HG03558 (cell line): Measurements from ENCODE around the gene CCDC68.
"Not testable (repeated sequence)": the region's sequence is repeated elsewhere in the genome, so short reads cannot be mapped to it uniquely, and the experiment has no call there.

Experiments used
- ATAC-seq: cut with Tn5 transposase; IDR thresholded peaks from one replicate; pipeline ENCODE4 v1.9.1; 2021; ENCODE audit warnings: moderate number of reproducible peaks; ENCODE audit not compliant: unreplicated experiment; ENCODE audit errors: extremely low read depth

CCDC68 gene

DNA sequence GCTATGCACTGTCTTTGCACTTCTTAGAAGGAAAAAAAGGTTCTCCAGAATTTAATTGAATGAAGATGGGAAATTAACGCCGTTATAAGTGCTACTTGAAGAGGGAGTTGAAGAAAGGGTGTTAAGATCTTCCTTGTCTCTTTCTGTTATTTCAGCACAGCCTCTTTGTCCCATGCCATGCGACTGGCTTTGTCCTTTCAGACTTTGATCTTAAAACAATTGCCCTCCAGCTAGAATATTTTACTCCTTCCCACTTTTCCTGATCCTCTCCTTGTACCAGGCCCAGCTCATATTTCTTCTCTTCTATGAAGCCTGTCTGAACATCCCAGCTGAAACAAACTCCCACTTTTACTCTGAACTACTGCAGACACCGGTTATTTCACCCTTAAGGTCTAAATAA lies 79.6 kb downstream of the CCDC68 start:
- ATAC-seq, result no peak

- ATAC-seq, result no peak
Observed at GRCh38 chr18:54878659-54879358, 80.5 kb downstream of the CCDC68 start.

GRCh38 chr18:54878159-54878622 lies 81.1 kb downstream of the CCDC68 start:
- no peak for ATAC-seq

GRCh38 chr18:54877076-54877475 lies 82.2 kb downstream of the CCDC68 start:
- ATAC-seq, result no peak

DNA sequence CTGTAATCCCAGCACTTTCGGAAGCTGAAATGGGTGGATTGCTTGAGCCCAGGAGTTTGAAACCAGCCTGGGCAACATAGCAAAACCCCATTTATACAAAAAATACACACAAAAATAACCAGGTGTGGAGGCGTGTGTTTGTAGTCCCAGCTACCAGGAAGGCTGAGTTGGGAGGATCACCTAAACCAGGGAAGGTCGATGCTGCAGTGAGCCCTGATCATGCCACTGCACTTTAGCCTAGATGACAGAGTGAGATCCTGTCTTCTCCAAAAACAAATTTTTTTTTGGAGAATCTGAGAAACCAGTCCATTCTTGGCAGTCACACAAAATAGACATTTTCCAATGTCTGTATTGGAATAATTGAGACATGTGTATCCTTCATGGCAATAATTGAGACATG lies 84.2 kb downstream of the CCDC68 start:
- no peak for ATAC-seq

GRCh38 chr18:54873884-54874255 lies 85.4 kb downstream of the CCDC68 start:
- ATAC-seq, result no peak

DNA sequence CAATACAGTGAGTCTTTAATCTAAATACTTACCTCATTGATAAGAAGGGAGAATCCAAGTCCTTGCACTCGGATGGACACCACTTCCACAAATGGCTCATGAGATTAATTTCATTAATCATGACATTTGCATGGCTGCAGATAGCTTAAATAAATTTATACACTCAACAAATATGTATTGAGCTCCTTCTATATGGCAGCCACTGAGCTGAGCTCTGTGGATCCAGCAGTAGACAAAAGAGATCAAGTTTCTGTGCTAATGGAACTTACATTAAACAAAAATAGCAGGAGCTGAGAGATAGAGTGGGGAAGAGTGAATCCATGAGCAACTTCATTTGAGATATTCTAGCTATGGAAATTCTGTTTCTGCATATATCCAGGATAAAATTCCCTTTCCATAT lies 86.6 kb downstream of the CCDC68 start:
- ATAC-seq, result no peak

- ATAC-seq, result no peak
Observed at GRCh38 chr18:54871231-54871630, 88.0 kb downstream of the CCDC68 start.

- ATAC-seq, result no peak
Observed at GRCh38 chr18:54867131-54867530, 92.1 kb downstream of the CCDC68 start.

DNA sequence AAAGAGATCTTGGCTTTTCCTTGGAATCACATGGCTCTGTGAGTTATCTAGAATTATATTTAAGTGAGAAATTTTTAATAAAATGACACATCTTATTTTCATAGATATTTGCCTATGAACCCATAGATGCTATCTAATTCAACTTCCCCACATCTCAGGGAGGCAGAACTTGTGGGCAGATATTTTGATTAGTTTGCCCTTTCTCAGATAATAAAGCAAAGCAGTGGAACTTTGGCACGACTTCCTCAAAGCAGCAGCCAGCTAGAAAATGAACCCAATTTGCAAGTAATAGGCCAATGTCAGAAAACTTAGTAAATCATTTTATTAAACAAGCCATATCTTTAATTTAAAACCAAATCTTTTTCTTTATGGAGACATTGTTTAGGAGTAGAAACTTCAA lies 98.3 kb downstream of the CCDC68 start:
- ATAC-seq, result no peak

- ATAC-seq, result no peak
Observed at GRCh38 chr18:54859667-54860421, 99.4 kb downstream of the CCDC68 start.

- no peak for ATAC-seq
Observed at GRCh38 chr18:54857499-54857898, 101.8 kb downstream of the CCDC68 start.

DNA sequence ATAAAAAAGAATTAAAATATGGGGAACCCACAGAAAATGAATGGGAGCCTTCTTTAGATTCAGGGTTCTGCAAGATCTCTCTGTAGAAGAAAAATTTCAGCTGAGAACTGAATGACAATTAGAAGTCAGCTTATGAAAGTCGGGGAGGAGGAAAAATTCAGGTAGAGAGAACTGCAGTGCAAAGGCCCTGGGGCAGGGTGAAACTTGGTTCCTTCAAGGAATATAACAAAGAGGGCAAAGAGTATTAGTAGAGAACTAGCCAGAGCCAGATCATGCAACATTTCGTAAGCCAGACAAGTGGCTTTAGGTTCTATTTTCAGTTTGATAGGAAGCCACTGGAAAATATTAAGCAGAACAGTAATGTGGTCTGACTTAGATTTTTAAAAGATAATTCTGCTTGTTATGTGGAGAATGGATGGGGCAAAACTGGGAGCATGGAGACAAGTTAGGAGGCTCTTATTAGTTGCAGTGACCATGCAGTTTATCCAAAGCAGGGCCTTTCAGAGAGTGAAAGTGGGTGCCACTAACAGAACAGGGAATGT lies 103.1 kb downstream of the CCDC68 start:
- no peak for ATAC-seq

- ATAC-seq, result not testable (repeated sequence)
Observed at GRCh38 chr18:54855050-54855449, 104.2 kb downstream of the CCDC68 start.

DNA sequence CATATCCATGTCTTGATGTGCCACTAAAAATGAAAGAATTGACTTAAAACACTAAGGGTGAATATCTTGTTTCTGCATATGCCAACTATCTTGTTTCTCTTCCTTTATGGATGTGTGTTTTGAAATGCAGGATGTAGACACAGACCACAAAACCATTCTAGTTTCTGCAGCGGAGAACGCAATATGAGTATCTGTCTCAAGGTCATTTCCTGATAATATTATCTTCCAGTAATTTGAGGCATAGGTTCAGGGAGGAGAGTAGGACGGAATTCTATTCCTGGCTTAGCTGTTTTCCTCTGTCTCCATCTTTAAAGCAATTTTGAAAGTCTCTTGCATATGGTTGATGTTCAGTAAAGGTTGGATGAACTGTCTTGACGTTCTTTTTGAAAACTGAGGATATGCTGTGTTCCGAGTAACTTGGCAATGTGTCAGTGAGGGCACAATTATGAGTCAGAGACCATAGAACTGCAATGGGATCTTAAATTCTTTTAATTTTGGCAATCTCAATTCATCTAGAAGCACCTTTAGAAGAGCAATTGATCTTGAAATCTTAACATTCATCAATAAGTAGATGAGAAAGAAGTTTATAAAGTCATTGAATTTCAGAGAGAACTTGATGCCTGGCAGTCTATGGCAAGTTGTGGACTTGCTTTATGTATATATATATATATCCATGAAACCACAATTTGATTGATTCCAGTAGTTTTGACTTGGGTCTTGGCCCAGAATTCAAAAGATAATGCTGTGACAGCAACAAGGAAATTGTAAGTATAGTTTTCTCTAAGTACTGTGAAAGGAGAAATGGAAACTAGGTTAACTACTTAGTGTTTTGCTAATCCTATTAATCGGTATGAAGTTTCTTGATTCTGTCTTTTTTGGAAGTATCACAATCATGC lies 106.2 kb downstream of the CCDC68 start:
- ATAC-seq, result no peak
